Activated naive CD4-positive, alpha-beta T cell treated with anti-CD3 and anti-CD28 coated beads, Interleukin-2, amount 50 U/mL, for 24 hours (primary cell): ENCODE data around the gene NYAP2.

Experiments used
- H3K27ac Mint-ChIP-seq: one replicate; pipeline ENCODE4 v1.8.0; 2021; ENCODE audit warnings: mild to moderate bottlenecking, mixed read lengths
- H3K27me3 Mint-ChIP-seq: one replicate; pipeline ENCODE4 v1.8.0; 2021; ENCODE audit warnings: mixed read lengths
- H3K36me3 Mint-ChIP-seq: one replicate; pipeline ENCODE4 v1.8.0; 2021; ENCODE audit warnings: mixed read lengths
- H3K4me1 Mint-ChIP-seq: one replicate; pipeline ENCODE4 v1.8.0; 2021; ENCODE audit warnings: mixed read lengths
- H3K4me3 Mint-ChIP-seq: one replicate; pipeline ENCODE4 v1.8.0; 2021; ENCODE audit warnings: mild to moderate bottlenecking, mixed read lengths
- H3K9me3 Mint-ChIP-seq: one replicate; pipeline ENCODE4 v1.8.0; 2021; ENCODE audit warnings: mixed read lengths

NYAP2 gene

DNA sequence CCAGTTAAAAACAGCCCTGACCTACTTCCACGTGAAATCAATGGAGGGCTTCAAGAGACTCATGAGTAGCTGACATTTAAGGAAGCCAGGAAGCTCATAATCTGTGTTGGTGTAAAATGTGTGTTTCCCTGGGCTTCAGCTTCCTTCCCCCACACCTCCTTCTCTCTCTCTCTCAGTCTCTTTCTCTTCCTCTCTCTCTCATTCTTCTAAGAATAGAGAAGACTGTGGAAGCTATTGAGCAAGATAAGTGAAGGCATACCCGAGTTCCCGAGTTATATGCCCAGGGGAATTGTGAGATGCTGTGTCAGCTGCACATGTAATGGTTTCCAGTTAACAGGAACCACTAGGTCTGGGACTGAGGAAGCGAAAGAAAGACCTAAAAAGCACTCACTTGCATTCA is 199.4 kb downstream of the NYAP2 start:
- peaks cover 2% of the 10 kb centered on the region for H3K27me3 Mint-ChIP-seq
- no peaks in the 10 kb centered on the region for H3K4me1 Mint-ChIP-seq
- H3K36me3 Mint-ChIP-seq = no peaks in the 10 kb centered on the region
- no peak overlapping the region for H3K4me3 Mint-ChIP-seq
- no peak overlapping the region for H3K27ac Mint-ChIP-seq
- H3K9me3 Mint-ChIP-seq = no peaks in the 10 kb centered on the region

DNA sequence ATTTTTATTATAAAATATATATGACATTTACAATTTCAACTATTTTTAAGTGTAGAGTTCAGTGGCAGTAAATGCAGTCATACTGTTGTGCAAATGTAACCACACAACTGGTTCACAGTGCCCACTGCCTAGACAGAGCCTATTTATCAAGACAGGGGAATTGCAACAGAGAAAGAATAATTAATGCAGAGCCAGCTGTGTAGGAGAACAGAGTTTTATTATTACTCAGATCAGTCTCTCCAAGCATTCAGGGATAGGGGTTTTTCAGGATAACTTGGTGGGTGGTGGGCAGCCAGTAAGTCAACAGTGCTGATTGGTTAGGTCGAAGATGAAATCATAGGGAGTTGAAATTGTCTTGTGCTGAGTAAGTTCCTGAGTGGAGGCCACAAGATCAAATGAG is 200.3 kb downstream of the NYAP2 start:
- H3K4me1 Mint-ChIP-seq = no peaks in the 10 kb centered on the region
- H3K36me3 Mint-ChIP-seq = no peaks in the 10 kb centered on the region
- H3K4me3 Mint-ChIP-seq = no peak overlapping the region
- no peaks in the 10 kb centered on the region for H3K27me3 Mint-ChIP-seq
- H3K27ac Mint-ChIP-seq = no peak overlapping the region
- no peaks in the 10 kb centered on the region for H3K9me3 Mint-ChIP-seq

DNA sequence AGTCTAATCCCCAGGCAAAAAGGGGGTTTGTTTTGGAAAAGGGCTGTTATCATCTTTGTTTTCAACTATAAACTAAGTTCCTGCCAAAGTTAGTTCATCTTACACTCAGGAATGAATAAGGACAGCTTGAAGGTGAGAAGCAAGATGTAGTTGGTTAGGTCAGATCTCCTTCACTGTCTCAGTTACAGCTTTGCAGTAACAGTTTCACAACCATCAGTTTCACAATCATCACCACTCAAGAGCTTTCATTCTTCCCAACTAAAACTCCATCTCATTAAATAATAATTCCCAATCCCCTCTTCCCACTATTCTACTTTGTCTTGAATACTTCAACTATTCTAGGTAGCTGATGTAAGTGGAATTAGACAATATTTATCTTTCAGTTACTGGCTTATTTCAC is 200.9 kb downstream of the NYAP2 start:
- H3K9me3 Mint-ChIP-seq = no peaks in the 10 kb centered on the region
- H3K27me3 Mint-ChIP-seq = no peaks in the 10 kb centered on the region
- H3K4me3 Mint-ChIP-seq = no peak overlapping the region
- H3K36me3 Mint-ChIP-seq = no peaks in the 10 kb centered on the region
- no peak overlapping the region for H3K27ac Mint-ChIP-seq
- no peaks in the 10 kb centered on the region for H3K4me1 Mint-ChIP-seq

DNA sequence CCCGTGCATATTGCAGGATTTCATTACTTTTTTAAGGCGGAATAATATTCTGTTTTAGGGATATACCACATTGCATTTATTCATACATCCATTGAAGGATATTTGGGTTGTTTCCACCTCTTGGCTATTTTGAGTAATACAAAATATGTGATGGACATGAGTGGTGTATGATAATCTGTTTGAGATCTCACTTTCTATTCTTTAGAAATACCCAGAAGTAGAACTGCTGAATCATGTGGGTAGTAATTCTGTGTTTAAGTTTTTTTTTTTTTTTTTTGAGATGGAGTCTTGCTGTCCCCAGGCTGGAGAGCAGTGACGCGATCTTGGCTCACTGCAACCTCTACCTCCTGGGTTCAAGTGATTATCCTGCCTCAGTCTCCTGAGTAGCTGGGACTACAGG is 201.4 kb downstream of the NYAP2 start:
- Mint-ChIP-seq H3K36me3 (no peaks in the 10 kb centered on the region), H3K27ac (no peak overlapping the region), H3K4me3 (no peak overlapping the region), H3K9me3 (no peaks in the 10 kb centered on the region), H3K4me1 (no peaks in the 10 kb centered on the region), H3K27me3 (peaks cover 2% of the 10 kb centered on the region)

DNA sequence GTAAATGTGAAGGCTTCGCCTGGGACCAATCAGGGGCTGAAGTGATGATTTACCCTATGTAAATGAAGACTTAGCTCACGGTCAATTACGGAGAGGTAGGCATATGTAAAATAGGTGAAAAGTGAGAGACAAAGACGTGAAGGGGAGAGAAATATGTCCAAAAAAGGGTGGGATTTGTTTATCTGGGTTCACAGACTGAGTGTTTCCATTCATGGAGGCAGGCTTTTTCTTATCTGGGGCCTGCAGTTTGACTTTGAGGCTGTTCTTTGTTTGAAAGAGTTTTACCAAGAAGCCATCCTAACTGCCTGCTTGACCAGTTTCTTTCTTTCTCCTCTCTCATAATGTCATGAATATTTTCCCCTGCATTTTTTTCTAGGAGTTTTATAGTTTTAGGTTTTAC is 202.7 kb downstream of the NYAP2 start:
- no peaks in the 10 kb centered on the region for H3K36me3 Mint-ChIP-seq
- no peaks in the 10 kb centered on the region for H3K4me1 Mint-ChIP-seq
- H3K27ac Mint-ChIP-seq = no peak overlapping the region
- no peak overlapping the region for H3K4me3 Mint-ChIP-seq
- no peaks in the 10 kb centered on the region for H3K9me3 Mint-ChIP-seq
- H3K27me3 Mint-ChIP-seq = peaks cover 2% of the 10 kb centered on the region

DNA sequence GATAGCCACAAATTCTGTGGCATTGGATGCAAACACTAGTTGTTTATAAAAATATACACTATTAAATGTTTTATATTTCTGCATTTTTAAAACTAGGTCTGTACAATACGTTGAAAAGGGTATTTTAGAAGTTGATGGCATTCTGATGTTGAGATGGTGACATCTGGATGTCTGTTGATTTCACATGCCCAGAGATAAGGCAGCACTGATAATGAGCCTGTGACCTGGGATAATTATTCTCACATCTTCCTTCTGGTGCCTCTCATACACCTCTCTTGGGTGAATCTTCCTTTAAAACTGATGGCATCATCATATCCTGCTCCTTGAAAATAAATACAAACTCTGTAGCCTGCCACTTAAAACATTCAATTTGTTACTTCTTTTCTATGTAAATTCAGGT is 208.6 kb downstream of the NYAP2 start:
- Mint-ChIP-seq H3K4me1 (no peaks in the 10 kb centered on the region), H3K4me3 (no peak overlapping the region), H3K9me3 (no peaks in the 10 kb centered on the region), H3K27ac (no peak overlapping the region), H3K27me3 (peaks cover 2% of the 10 kb centered on the region), H3K36me3 (no peaks in the 10 kb centered on the region)

DNA sequence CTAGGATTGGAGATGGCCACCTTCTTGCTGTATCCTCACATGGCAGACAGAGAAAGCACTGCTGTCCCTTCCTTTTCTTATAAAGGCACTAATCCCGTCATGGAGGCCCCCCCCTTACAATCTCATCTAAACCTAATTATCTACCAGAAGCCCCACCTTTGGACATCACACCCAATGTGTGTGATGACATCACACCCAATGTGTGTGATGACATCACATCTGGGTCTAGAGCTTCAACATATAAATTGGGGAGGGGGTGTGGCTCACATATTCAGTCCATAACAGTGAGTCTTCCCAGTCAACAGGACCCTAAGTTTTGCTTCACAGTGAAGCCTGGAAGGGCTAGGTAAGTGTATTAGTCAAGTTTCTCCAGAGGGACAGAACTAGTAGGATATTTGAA is 213.1 kb downstream of the NYAP2 start:
- H3K36me3 Mint-ChIP-seq = no peaks in the 10 kb centered on the region
- no peaks in the 10 kb centered on the region for H3K27me3 Mint-ChIP-seq
- H3K4me3 Mint-ChIP-seq = no peak overlapping the region

DNA sequence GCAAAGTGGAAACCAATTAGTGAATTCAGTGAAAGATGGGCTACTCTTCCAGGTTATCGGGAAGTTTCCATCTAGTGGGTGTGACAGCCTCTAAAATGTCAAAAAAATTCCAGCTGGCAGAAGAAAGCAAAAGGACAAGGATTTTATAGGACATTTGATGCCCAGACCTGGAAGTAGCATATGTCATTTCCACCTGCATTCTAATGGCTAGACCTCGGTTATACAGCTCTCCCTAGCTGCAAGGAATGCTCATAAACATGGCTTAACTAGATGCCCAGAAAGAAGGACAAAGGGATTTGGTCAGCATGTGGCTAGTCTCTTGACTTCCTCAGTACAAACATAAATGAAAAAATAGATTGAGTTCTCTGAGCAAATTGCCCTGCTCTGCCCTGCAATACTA is 215.4 kb downstream of the NYAP2 start:
- no peaks in the 10 kb centered on the region for H3K9me3 Mint-ChIP-seq

More for the DNA sequence above, 213.1 kb downstream of the NYAP2 start:
- no peak overlapping the region for H3K27ac Mint-ChIP-seq
- H3K4me1 Mint-ChIP-seq = no peaks in the 10 kb centered on the region
- no peaks in the 10 kb centered on the region for H3K9me3 Mint-ChIP-seq

DNA sequence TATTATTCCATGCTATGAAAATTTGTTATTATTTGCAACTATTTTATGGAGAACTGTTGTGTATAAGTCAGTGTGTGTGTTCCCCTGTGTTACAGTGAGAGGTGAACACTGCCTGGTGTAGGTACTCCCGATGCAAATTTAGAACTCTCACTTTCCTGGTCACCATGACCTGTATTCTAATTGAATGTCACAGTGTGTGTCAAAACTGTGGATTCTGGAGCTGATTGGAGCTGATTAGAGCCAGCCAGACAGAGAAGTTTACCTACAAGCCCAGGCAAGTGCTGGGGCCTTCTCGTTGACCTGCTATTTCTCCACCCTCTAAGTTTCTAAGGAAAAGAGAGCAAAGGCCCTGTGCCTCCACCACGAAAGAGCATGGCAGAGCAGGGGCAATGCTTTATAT is 216.0 kb downstream of the NYAP2 start:
- Mint-ChIP-seq H3K27me3 (no peaks in the 10 kb centered on the region), H3K9me3 (no peaks in the 10 kb centered on the region), H3K27ac (no peak overlapping the region), H3K4me3 (no peak overlapping the region), H3K4me1 (no peaks in the 10 kb centered on the region), H3K36me3 (no peaks in the 10 kb centered on the region)

More for the DNA sequence above, 215.4 kb downstream of the NYAP2 start:
- no peaks in the 10 kb centered on the region for H3K36me3 Mint-ChIP-seq
- H3K4me1 Mint-ChIP-seq = no peaks in the 10 kb centered on the region
- H3K27me3 Mint-ChIP-seq = no peaks in the 10 kb centered on the region
- H3K4me3 Mint-ChIP-seq = no peak overlapping the region
- no peak overlapping the region for H3K27ac Mint-ChIP-seq

DNA sequence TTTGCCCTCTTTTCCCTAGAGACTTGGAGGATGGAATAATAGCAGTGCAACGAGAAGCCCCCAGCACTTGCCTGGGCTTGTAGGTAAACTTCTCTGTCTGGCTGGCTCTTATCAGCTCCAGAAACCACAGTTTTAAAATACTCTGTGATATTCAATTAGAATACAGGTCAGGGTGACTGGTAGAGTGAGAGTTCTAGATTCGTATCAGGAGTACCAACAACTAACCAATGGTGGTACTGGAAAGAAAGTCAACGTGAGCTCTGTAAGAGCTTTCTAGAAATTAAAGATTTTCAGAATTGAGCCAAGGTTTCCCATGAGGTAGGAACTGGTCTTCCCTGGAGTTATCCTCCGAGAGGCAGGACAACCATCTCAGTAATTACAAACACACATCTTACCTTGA is 216.9 kb downstream of the NYAP2 start:
- Mint-ChIP-seq H3K36me3 (no peaks in the 10 kb centered on the region), H3K4me3 (no peak overlapping the region), H3K4me1 (no peaks in the 10 kb centered on the region), H3K27me3 (no peaks in the 10 kb centered on the region), H3K27ac (no peak overlapping the region), H3K9me3 (no peaks in the 10 kb centered on the region)

DNA sequence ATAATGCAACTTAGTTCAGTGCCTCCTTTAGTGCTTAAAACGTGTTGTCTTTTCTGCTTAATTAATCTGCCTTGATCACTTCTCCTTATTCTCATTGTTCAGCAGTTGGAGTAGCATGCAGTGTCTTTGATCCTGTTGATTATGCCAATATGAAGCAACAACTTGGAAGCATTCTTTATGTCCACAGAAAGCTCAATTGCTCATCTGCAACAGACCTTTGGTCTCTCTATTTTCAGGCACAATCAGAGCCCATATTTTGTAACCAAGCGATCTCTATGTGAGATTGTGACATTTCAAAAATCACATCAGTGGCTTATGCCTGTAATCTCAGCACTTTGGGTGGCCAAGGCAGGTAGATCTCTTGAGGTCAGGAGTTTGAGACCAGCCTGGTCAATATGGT is 217.3 kb downstream of the NYAP2 start:
- H3K4me3 Mint-ChIP-seq = no peak overlapping the region
- no peaks in the 10 kb centered on the region for H3K4me1 Mint-ChIP-seq
- no peak overlapping the region for H3K27ac Mint-ChIP-seq
- H3K27me3 Mint-ChIP-seq = no peaks in the 10 kb centered on the region
- no peaks in the 10 kb centered on the region for H3K9me3 Mint-ChIP-seq
- H3K36me3 Mint-ChIP-seq = no peaks in the 10 kb centered on the region

DNA sequence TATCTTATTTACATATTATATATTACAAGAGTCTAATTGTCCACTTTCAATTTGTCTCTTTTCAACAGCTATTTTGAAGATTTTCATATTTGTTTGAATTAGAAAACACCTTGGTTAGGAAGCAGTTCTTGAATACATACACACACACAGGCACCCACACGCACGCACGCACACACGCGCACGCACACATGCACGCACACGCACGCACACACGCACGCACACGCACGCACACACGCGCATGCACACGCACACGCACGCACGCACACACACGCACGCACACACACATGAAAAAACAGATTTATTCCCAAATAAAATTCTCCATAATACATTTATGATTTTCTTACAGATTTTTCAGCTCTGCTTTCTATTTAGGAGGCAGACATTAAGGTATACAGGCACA is 220.7 kb downstream of the NYAP2 start:
- H3K4me3 Mint-ChIP-seq = no peak overlapping the region
- H3K9me3 Mint-ChIP-seq = no peaks in the 10 kb centered on the region
- H3K36me3 Mint-ChIP-seq = no peaks in the 10 kb centered on the region
- no peaks in the 10 kb centered on the region for H3K4me1 Mint-ChIP-seq
- H3K27ac Mint-ChIP-seq = no peak overlapping the region
- no peaks in the 10 kb centered on the region for H3K27me3 Mint-ChIP-seq

DNA sequence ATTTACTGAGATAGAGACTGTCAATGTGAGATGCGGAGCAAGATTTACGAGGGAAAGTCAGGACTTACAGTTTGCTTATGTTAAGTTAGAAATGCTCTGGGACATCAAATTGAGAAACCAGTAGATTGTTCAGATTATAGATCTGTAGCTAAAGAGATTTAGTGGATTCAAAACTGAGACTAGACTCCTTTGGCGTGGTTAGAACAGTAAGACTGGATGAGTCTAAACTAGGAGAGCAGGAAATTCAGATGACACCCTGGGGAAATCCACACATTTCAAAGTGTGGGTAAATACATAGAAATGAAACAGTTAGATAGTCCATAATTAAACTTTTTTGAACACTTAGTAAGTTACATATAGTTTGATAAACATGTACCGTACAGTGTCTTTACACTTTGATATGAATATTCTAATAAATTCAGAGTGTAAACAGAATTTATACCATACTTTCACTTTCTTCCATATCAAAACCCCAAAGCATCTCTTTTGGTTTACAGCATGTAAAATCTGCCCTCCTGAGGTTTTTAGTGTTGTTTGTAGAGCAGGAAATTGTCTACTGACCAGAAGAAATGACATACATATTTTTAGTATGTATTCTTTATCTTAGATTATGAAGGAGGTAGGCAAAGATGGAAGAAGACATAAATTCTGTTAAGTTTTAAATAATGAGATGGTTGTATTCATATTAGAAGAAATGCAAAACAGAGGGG is 231.5 kb downstream of the NYAP2 start:
- Mint-ChIP-seq H3K4me3 (no peak overlapping the region), H3K27ac (no peak overlapping the region), H3K36me3 (no peaks in the 10 kb centered on the region), H3K4me1 (peaks cover 10% of the 10 kb centered on the region), H3K27me3 (peaks cover 3% of the 10 kb centered on the region), H3K9me3 (no peaks in the 10 kb centered on the region)

DNA sequence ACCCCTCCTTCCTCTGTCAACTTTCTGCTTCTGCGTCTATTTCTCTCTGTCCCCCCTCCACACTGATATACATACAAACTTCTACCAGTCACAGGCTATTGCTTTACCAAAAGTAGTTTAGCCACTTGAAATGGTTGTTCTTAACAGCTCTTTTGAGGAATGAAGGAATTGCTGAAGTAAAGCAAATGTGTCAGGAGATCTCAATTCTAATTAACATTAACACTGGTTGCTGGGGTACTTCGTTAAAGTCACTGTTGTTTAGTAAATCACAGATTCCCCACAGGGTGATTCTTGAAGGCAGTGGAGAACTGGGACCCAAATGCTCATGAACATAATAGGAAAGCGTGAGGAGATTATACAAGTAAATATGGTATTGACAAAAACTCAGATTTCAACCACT is 232.8 kb downstream of the NYAP2 start:
- H3K27ac Mint-ChIP-seq = no peak overlapping the region
- H3K4me1 Mint-ChIP-seq = peaks cover 10% of the 10 kb centered on the region
- H3K9me3 Mint-ChIP-seq = no peaks in the 10 kb centered on the region
- H3K4me3 Mint-ChIP-seq = no peak overlapping the region
- H3K36me3 Mint-ChIP-seq = no peaks in the 10 kb centered on the region
- H3K27me3 Mint-ChIP-seq = peaks cover 3% of the 10 kb centered on the region

DNA sequence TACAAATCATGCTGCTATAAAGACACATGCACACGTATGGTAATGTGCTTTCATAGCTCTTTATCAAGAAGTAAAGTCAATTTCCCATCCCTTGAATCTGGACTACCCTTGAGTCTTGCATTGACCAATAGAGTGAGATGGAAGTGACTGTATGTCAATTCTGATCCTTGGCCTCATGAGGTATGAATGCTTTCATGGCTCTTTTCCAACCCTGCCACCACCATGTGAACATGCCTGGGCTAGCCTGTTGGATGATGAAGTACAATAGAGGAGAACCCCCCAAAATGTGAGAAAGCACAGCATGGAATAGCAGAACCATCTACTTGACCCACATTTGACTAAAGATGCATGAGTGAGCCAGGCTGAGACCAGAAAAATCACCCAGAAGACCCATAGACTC is 237.0 kb downstream of the NYAP2 start:
- no peaks in the 10 kb centered on the region for H3K9me3 Mint-ChIP-seq
- H3K4me1 Mint-ChIP-seq = no peaks in the 10 kb centered on the region
- peaks cover 3% of the 10 kb centered on the region for H3K27me3 Mint-ChIP-seq
- no peaks in the 10 kb centered on the region for H3K36me3 Mint-ChIP-seq
- no peak overlapping the region for H3K27ac Mint-ChIP-seq
- H3K4me3 Mint-ChIP-seq = no peak overlapping the region

DNA sequence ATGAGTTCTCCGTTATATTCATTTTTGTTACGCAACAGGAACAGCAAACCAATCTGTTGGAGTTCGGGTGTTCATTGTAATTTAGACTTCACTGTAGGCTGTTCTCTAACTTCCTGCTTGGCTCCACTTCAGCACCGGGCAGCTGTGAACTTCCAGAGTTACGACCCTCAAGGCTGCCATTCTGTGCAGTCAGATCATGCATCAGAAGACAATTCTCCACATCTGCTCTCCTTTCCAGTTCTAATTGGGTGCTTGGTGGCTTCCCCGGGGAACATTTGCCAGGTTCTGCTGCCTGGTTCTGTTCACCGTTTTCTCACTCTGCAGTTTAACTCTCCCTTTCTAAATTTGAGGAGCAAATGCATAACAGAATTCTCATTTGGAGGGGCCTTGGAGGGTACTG is 237.7 kb downstream of the NYAP2 start:
- no peaks in the 10 kb centered on the region for H3K9me3 Mint-ChIP-seq
- H3K4me1 Mint-ChIP-seq = no peaks in the 10 kb centered on the region
- H3K27me3 Mint-ChIP-seq = peaks cover under 1% of the 10 kb centered on the region
- no peak overlapping the region for H3K4me3 Mint-ChIP-seq
- no peak overlapping the region for H3K27ac Mint-ChIP-seq
- H3K36me3 Mint-ChIP-seq = no peaks in the 10 kb centered on the region

DNA sequence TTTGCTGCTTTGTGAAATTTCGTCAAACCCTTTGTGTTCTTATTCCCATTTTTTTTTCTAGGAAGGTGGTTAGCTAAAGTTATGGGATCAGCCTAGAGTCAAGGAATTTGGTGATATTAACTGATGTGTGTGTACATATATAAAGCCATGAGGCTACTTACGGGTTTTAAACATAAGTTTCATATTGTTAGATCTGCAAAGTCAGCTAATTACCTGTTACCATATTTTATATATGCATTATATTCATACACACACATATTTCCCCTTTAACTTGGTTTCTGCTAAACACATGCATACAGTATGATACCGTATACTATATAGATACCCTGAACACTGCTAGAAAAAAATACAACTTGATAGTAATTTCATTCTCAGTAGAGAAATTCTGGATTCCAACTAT is 241.0 kb downstream of the NYAP2 start:
- Mint-ChIP-seq H3K27ac (no peak overlapping the region), H3K36me3 (no peaks in the 10 kb centered on the region), H3K9me3 (no peaks in the 10 kb centered on the region), H3K4me3 (no peak overlapping the region), H3K4me1 (no peaks in the 10 kb centered on the region), H3K27me3 (peaks cover 2% of the 10 kb centered on the region)
